Activated CD4-positive, alpha-beta T cell treated with anti-CD3 and anti-CD28 coated beads for 1 hour (primary cell): ENCODE measurements around the gene MRPL40.
A peak's percentile ranks its signal among the peaks of the same experiment; 100 is the strongest.
"Not testable (repeated sequence)": the region's sequence is repeated elsewhere in the genome, so short reads cannot be mapped to it uniquely, and the experiment has no call there.

Experiments
- DNase-seq: peaks from one replicate; pipeline ENCODE4 v3.0.0-alpha.2; 2020

Gene MRPL40

GRCh38 chr22:19407649-19408606, 24.4 kb upstream of the MRPL40 start:
- no peak for DNase-seq

GRCh38 chr22:19410941-19411689, 21.2 kb upstream of the MRPL40 start:
- no peak for DNase-seq

GRCh38 chr22:19411690-19412045, 20.7 kb upstream of the MRPL40 start:
- DNase-seq, result no peak

GRCh38 chr22:19412478-19412877, 19.9 kb upstream of the MRPL40 start:
- DNase-seq, result no peak

- no peak for DNase-seq
Observed at GRCh38 chr22:19412923-19413322, 19.4 kb upstream of the MRPL40 start.

GRCh38 chr22:19419086-19419463, 13.3 kb upstream of the MRPL40 start:
- DNase-seq, result no peak

- peak; percentile 9 for DNase-seq
Observed at GRCh38 chr22:19419464-19420178, 12.7 kb upstream of the MRPL40 start.

- no peak for DNase-seq
Observed at GRCh38 chr22:19420321-19420720, 12.0 kb upstream of the MRPL40 start.

GRCh38 chr22:19422440-19423301, 9.7 kb upstream of the MRPL40 start:
- no peak for DNase-seq

- no peak for DNase-seq
Observed at GRCh38 chr22:19424186-19424500, 8.2 kb upstream of the MRPL40 start.

- peak; percentile 15 for DNase-seq
Observed at GRCh38 chr22:19429950-19430889, 2.1 kb upstream of the MRPL40 start.

GRCh38 chr22:19430890-19431541, 1.3 kb upstream of the MRPL40 start:
- no peak for DNase-seq

- peak; percentile 81 for DNase-seq
Observed at GRCh38 chr22:19431649-19432132, 654 bp upstream of the MRPL40 start, which contains the start of gene HIRA. HIRA (minus strand) TSS chr22:19431733; CDS start chr22:19431476, 257 bp downstream.

- no peak for DNase-seq
Observed at GRCh38 chr22:19434401-19434800, 2.1 kb downstream of the MRPL40 start.

GRCh38 chr22:19434829-19435580, 2.7 kb downstream of the MRPL40 start:
- DNase-seq, result no peak

GRCh38 chr22:19436444-19437161, 4.3 kb downstream of the MRPL40 start:
- not testable (repeated sequence) for DNase-seq

GRCh38 chr22:19438298-19438697, 6.0 kb downstream of the MRPL40 start:
- DNase-seq, result no peak

GRCh38 chr22:19440411-19441195, 8.3 kb downstream of the MRPL40 start:
- DNase-seq, result no peak
